HG03108 (cell line): Measurements from ENCODE around the gene TRABD.

Source experiments
- ATAC-seq: cut with Tn5 transposase; IDR thresholded peaks from one replicate; pipeline ENCODE4 v1.9.1; 2021; ENCODE audit warnings: moderate library complexity; ENCODE audit not compliant: unreplicated experiment

Gene TRABD

GRCh38 chr22:50233223-50233622, 47.5 kb downstream of the TRABD start:
- no peak for ATAC-seq

GRCh38 chr22:50236731-50237409, 51.2 kb downstream of the TRABD start:
- no peak for ATAC-seq

GRCh38 chr22:50238755-50239154, 53.0 kb downstream of the TRABD start:
- no peak for ATAC-seq

- no peak for ATAC-seq
Observed at GRCh38 chr22:50242406-50242949, 56.8 kb downstream of the TRABD start.

- ATAC-seq, result peak; percentile 3
Observed at GRCh38 chr22:50243685-50244419, 58.1 kb downstream of the TRABD start.

GRCh38 chr22:50244420-50245213, 58.9 kb downstream of the TRABD start, which contains the start of gene TUBGCP6:
Gene TUBGCP6, minus strand, starts transcription at chr22:50245023. Its CDS starts 564 bp downstream, at chr22:50244459.
- ATAC-seq, result peak; percentile 51

- no peak for ATAC-seq
Observed at GRCh38 chr22:50245214-50246072, 59.7 kb downstream of the TRABD start.

GRCh38 chr22:50246242-50247175, 60.8 kb downstream of the TRABD start:
- no peak for ATAC-seq

GRCh38 chr22:50247748-50248147, 62.0 kb downstream of the TRABD start:
- ATAC-seq, result no peak

GRCh38 chr22:50248196-50249081, 62.7 kb downstream of the TRABD start:
- ATAC-seq, result no peak
